Activated CD4-positive, alpha-beta T cell treated with anti-CD3 and anti-CD28 coated beads for 1 hour (primary cell): ENCODE measurements around the gene GRK2.
"Not testable (repeated sequence)": the region's sequence is repeated elsewhere in the genome, so short reads cannot be mapped to it uniquely, and the experiment has no call there.

Experiments used
- DNase-seq: peaks from one replicate; pipeline ENCODE4 v3.0.0-alpha.2; 2020

Gene GRK2

GRCh38 chr11:67254798-67255197 lies 11.5 kb upstream of the GRK2 start:
- DNase-seq, result no peak

GRCh38 chr11:67255353-67255752 lies 10.9 kb upstream of the GRK2 start:
- DNase-seq, result no peak

GRCh38 chr11:67255864-67256263 lies 10.4 kb upstream of the GRK2 start:
- no peak for DNase-seq

GRCh38 chr11:67256477-67257135 lies 9.7 kb upstream of the GRK2 start:
- DNase-seq, result no peak

- no peak for DNase-seq
Observed at GRCh38 chr11:67260406-67260805, 5.9 kb upstream of the GRK2 start.

GRCh38 chr11:67260885-67261639 lies 5.2 kb upstream of the GRK2 start:
- DNase-seq, result not testable (repeated sequence)

GRCh38 chr11:67261640-67261945 lies 4.7 kb upstream of the GRK2 start:
- no peak for DNase-seq

GRCh38 chr11:67261946-67262681 lies 4.2 kb upstream of the GRK2 start:
- no peak for DNase-seq

GRCh38 chr11:67262731-67263675 lies 3.3 kb upstream of the GRK2 start:
- peak; percentile 53 for DNase-seq

GRCh38 chr11:67264260-67264659 lies 2.0 kb upstream of the GRK2 start:
- no peak for DNase-seq

GRCh38 chr11:67264877-67265632 lies 1.2 kb upstream of the GRK2 start:
- DNase-seq, result no peak

- DNase-seq, result peak; percentile 67
Observed at GRCh38 chr11:67265633-67266448, 432 bp upstream of the GRK2 start.

- DNase-seq, result no peak
Observed at GRCh38 chr11:67267188-67268080, 1.2 kb downstream of the GRK2 start.

GRCh38 chr11:67268081-67268961 lies 2.0 kb downstream of the GRK2 start:
- no peak for DNase-seq

- no peak for DNase-seq
Observed at GRCh38 chr11:67268962-67269268, 2.6 kb downstream of the GRK2 start.

- no peak for DNase-seq
Observed at GRCh38 chr11:67269401-67270255, 3.4 kb downstream of the GRK2 start.

GRCh38 chr11:67270256-67271204 lies 4.3 kb downstream of the GRK2 start:
- DNase-seq, result no peak
